GOT3 (cell line): ENCODE data around the gene UNC5B.

Experiments used
- DNase-seq: peaks from one replicate; lab custom pipeline; 2025; ENCODE audit warnings: mixed read lengths; lab: John Stamatoyannopoulos, UW

UNC5B gene

DNA sequence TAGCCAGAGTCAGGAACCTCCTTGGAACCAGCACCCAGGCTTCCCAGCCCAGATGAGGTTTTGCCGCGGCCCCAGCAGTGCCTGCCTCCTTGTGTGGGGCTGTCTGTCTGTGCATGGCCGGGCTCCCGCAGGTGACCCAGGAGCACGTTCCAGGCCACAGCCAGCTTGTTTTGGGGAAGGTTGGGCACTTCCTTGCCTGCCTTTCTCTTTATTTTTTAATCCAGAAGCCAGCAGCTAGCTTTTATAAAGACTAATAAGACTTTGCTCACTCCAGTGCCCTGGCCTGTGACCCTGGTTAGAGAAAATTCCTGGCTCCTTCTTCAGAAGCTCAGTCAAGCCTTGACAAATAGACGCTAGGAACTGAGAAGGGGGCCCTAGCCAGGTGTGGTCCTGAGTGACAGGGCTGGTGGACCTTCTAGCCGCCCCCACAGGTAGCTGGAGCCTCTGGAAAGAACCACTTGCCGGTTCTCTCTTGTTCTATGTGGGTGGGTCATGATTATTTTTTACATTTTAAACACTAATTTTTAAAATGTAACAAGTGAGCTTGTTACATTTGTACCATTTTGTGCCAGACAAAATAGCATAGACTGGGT, 107.5 kb downstream of the UNC5B start:
- DNase-seq, result no peak

DNA sequence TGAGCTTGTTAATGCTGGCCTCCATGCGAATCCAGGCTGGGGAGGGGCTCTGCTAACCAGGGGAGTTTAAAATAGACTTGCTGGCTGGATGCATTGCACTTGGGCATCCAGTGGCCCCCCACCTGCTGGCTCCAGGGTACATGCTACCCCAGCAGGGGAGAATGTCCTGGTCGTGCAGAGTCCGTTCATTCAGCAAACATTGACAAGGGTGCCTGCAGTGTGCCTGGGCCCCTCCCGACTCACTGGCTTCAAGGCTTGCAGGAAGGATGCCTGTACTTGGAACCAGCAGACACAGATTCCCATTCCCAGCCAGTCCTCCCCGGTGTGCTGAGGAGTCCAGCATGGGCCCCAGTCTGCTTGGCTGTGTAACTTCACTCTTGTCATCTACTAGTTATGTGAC, 108.2 kb downstream of the UNC5B start:
- no peak for DNase-seq

DNA sequence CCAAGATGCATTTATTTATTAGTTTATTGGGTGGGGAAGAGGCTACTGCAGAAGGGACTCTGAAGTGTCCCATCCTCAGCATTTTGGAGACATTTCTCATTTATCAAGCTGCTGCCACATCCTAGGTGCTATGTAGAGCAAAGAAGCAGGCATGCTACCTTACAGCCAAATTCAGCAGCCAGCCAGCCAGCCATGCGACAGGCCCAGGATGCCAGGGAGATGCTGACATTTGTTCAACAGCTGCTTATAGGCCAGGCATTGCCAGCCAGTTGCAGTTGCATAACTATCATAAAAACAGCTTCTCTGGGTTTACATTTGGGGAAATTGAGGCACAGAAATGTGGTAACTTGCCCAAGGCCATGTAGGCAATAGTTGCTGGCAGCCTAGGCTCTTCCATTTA, 109.0 kb downstream of the UNC5B start:
- no peak for DNase-seq

DNA sequence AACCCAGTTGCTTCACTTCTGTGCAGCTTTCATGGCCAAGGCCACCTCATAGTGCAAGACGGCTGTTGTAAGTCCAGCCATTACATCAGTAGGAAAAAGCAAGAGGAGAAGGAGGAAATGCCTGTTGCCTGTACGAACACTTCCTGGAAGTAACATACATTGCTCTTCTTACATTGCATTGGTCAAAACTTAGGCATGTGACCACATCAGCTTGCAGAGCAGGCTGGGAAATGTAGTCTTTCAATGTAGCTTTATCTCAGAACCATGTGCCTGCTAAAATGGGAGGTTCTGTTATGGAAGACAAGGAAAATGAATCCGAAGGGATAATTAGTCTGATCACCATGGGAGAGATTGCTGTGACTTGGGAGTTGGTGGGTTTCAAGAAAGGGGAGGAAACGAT, 111.0 kb downstream of the UNC5B start:
- DNase-seq, result no peak

DNA sequence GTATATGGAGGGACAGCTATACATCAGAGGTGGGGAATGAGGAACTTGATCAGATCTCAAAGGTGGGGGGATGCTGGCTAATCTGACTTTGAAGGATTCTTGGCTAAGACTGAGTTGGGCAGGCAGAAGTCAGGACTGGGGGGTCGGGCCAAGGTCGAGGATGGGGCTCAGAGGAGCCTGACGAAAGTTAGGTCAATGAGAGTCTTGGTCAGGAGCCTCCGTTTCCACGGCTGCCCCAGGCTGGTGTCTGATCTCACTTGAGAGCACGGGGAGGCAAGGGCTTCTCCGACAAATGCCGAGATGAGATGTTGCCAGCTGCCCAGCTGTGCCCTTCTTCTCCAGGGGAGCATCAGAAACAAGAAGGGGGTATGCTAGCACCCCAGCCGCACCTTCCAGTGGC, 112.4 kb downstream of the UNC5B start:
- no peak for DNase-seq

DNA sequence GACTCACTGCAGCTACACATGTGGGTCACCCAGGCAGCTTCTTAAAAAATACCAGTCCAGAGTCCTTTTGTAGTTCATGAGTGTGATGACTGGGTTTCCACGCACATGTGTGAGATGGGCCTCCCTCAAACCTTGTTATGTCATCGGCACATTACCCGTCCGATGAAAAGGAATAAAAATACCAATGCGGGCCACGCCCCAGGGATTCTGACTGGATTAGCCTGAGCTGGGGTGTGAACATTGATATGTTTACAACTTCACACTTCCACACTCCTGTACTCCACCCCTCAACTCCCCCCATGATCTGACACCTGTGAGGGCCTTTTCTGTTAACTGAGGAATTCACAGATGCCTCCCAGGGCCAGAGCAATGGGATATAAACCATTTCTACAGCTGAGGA, 112.9 kb downstream of the UNC5B start:
- DNase-seq, result no peak

DNA sequence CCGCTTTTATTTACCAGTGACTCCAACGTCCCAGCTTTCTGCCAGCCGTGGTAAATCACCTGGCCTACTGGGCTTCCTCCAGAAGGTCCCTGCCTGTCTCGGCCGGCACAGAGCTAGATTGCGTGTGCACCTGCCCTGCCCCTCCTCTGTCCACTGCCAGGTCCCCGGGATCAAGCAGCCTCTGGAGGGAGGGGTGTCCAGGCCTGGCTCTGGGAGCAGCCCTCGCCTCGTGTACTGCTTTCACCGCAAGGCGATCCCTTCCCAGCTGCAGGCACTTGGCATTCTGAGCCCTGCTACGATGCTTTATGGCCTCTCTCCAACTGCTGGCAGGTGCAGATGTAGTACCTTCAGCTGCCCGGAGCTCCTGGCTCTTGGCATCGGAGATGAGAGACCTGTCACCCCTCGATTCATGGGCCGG, 114.1 kb downstream of the UNC5B start:
- no peak for DNase-seq

DNA sequence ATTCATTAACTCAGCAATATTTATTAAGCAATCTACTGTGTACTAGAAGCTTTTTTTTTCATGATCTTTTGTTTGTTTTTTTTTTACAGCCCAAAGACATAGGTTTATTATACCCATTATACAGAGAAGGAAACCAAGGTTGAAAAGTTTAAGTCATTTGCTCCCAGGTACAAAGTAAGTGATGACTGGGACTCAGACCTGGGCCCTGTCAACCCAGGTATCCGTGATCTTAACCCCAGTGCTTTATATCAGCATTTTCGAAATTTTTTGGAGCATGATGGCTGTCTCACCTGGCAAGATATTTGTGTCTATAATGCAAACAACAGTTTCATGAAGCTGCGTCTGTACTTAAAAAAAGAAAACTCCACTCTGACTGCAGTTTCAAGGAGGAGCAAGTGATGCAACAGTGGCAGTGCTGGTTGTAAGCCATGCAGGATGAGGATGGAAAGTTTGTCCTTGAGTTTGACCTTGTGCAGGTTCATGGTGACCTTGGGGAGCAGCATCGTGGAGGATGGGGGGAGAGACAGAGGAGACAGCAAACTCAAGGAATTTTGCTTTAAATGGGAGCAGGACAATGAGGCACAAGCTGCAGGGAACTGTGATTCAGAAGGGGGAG, 118.5 kb downstream of the UNC5B start:
- DNase-seq, result no peak

DNA sequence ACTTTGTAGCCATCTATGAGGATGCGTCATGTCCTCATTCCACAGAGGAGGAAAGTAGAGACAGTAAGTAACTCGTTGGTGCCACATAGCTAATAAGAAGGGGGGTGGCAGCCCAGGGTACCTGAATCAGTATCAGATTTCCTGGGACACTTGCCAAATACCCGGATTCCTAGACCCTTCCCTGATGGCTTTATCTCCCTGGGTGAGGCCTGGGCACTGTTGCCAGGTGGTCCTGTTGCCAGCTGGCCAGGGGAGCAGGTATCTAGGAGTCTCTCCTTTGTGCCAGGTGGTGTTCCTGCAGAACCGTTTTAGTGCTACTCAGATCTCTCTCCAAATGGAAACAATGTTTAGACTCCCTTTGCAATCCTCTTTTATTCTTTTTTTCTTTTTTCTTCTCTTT, 119.4 kb downstream of the UNC5B start:
- no peak for DNase-seq

DNA sequence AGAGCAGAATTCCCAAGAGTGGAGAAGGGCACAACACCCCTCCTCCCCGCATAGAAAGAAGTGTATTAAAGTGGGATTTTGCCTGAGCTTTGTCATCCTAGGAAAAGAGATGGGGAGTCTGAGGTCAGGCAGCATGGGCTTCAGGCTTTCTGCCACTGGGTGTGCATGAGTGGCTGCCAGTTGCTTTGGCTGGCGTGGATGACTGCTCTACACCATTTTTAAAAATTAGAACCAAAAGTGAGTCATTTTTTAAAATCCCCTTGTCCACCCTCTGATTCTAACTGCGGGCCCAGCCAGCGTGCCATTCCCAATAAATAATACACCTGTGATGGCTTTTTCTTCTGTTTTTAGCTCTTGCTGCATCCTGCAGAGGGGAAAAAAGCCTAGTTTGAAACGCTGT, 120.1 kb downstream of the UNC5B start:
- DNase-seq, result no peak

DNA sequence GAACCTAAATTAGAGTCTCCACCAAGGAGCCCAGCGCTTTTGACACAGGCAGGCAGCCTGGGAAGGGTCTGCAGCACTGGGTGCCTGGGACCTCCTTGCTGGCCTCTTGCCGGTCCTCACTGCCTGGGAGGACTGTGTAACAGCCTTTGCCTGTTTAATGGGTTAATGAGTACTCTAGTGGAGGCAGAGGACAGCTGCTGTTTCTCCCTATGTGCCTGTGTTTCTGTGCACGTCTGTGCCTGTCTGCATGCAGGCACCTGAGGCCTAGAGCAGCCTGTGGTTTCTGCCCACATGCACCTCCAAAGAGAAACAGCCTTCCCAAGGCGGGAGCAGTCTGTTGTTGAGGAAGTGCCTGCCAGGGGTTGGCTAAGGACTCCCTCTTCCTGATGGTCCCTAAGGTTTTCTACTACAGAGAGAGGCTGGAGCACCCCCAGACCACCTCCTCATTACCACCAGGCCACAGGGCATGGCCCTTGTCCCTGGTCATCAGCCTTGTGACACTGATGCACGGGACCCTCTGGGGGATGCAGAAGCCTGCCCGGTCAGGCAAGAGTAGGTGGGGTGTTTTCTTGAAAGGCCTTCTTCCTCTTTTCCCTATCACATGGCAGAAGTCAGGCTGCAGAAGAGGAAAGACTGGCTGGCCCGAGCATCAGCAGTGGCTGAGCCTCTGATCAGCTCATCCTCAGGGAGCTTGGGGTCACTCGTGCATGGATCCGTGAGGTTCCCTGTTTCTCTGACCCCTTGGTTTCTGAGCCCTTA, 120.9 kb downstream of the UNC5B start:
- DNase-seq, result no peak

DNA sequence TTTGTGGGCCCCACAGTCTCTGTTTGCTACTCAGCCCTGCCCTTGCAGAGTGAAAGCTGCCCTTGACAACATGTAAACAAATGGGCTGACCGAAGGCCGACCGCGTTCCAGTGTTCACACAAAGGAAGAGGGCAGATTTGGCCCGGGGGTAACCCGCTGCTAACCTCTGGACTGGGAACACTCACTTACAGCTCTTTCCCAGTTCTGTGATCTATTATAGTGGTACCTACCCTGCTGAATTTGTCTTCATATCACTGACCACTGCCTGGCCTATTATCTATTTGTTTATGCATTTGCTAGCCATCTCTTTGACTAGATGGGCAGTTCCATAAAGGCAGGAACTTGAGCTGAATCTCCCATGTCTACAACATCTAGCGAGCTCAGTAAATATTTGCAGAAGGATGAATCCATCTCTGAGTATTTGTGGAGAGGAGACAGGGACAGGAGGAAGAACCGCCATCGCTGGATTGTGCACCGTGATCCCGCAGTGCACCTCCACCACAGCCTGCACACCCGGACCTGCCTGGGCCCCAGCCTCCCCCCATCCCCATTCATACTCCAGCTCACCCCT, 121.9 kb downstream of the UNC5B start:
- DNase-seq, result no peak

DNA sequence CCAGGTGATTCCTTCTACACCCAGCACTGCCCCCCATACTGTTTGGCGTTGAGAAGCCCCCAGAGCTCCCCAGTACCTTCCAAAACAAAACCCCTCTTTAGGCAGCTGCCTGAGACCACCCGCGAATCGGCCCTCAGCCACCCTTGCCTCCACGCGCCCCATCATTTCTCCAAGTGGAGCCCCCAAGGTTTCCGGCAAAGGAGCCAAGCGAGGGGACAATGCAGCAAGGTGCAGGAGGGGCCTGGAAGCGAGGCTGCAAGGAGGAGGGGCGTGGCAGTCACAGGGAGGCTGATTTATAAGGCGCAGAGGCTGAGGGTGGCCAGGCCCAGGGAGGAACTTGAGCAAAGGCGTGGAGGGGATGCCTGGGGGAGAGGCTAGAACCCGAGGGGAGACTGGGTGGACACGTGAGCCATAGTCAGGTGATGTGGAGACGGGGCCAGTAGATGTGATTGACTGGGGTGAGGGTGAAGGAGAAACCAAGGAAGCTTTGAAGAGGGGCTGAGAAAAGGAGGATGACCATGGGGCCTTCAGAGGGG, 122.9 kb downstream of the UNC5B start:
- DNase-seq, result no peak

DNA sequence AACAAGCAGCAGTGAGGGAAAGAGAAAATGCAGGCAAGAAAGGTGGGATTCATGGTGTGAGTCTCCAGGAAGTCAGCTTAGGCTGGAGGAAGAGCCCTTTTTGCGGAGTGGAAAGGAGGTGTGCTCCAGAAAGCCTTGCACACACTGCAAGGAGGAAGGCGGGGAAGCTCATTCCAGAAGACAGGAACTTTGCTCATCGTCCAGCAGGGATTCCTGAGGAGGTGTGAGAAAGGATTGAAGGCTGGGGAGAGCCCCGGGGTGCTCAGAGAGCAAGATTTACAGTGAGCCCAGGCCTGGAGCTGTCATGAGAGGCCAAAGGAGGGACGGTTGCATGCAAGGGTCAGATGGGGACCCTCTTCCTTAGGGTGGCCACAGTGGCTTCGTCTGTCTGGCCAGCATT, 124.3 kb downstream of the UNC5B start:
- DNase-seq, result no peak

DNA sequence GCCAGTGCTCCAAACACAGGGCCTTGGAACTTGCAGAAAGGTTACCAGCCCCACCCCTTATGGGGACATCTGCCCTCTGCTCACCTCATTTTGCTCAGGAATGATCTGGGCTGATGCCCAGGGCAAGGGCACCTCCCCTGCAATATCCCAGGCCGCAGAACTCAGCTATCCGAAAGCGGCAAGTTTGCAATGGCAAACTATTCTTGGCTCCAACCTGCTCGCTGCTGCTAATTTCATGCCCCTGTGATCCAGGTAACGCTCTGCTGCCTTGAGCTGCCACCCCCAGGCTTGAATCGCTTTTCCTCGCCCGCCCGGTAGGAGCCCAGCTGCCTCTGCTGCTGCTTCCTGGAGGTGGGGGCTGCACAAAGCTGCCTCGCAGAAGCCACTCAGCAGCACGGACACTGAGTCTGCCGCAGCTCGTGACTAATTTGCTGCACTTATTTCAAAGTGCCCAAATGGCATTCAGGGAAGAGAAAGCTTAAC, 124.9 kb downstream of the UNC5B start:
- no peak for DNase-seq

DNA sequence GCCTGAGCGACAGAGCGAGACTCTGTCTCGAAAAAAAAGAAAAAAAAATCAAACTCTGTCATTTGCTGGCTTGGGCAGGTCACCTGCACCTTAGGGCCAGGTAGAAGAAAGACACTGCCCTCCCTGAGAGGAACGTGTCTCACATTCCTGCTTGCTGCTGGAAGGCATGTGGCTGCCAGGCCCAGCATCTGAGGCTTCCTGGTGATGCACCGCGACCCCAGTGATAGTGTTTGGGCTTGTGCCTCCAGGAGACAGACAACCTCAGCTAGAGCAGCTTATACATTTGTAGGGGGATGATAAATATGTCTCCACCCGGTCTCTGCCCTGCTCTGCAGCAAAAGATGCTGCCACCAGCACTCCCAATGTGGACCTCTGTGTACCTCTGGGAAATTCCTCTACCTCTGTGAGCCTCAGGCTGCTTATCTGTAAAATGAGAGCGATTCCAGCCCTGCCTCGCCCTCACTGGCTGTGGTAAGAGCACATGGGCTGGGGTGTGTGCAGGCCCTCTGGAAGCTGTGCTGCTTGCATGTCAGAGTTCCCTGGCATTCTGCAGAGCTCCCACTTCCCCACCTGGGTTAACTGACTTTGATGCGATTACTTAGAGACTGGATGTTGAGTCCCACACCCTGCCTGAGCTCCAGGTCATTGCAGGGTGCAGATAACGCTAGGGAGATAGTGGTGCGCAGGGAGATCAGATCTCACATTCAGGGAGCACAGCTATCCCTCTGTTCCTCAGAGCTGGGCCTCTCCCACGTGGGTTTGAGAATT, 126.5 kb downstream of the UNC5B start:
- no peak for DNase-seq

DNA sequence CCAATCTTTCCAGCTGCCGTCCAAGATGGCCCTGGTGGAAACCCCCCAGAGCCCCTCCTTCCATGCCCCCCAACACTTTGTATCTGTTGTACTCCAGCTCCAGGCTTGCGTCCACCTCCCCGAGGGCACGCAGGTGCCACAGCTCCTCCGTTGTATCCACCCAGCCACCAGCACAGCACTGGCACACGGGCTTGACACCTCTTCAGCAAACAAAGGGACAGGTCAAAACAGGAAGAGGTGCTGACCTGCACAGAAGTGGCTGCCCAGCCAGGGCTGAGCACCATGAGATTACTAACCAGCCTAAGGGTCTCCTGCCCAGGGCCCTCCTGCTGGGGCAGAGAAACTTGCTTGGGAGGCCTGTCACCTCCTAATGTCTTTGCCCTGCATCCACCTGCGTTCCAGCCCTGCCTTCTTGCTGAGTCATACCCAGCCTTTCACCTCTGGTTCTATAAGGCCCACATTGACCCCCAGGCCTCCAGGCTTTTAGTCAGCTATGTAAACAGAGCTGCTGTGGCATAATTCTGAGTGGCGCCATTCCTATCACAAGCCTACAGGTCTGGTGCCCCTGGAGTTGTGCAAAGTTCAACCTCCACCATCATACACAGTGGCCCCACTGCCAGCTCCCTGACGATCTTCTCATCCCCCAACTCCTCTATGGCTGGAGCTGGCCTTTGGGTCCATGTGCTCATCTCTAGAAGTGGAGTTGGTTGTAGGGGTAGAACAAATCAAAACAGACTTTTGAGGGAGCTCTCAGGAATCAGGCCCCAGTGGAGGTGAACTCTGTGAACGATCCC, 127.6 kb downstream of the UNC5B start:
- DNase-seq, result no peak

DNA sequence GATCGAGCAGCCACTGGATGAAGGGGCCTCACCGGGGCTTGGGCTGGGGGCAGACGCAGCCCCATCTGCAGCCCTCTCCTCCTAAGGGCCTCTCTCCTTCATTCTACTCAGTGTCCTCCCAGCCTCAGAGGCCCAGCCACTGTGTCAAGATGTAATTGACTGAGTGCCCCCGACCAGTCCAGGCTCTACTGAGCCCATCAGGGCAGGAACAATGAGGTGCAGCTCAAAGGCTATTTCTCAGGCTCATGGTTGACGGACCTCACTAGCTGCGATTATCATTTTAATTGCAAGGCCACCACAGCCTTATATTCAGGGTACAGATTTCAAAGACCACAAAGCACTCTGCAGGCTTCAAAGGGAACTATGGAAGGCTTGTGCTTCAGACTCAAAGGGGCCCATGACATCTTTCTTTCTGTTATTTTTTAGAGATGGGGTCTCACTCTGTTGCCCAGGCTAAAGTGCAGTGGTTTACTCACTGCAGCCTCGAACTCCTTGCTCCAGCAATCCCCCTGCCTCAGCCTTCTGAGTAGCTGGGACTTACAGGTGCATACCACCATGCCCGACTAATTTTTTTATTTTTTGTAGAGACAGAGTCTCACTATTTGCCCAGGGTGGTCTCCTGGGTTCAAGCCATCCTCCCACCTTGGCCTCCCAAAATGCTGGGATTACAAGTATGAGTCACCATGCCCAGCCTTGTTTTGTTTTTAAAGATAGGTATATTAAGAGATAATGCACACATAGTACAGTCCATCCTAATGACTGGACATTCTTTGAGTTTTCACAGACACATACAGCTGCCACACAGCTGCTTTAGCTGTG, 130.4 kb downstream of the UNC5B start:
- no peak for DNase-seq

DNA sequence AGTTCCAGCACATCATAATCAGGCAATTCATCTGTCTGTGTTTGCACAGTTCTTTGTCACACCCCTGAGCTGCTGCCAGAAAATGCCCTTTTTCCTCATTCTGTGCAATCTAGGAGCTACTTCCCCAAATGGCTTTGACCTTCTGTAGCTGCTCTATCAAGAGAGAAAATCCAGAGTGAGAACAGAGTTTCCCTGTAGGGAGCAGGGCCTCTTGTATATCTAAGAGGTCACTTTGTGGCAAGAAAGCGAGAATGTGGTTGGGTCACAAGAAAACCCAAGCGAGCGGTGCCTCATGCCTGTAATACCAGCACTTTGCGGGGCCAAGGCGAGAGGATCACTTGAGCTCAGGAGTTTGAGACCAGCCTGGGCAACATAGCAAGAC, 131.0 kb downstream of the UNC5B start:
- DNase-seq, result no peak

DNA sequence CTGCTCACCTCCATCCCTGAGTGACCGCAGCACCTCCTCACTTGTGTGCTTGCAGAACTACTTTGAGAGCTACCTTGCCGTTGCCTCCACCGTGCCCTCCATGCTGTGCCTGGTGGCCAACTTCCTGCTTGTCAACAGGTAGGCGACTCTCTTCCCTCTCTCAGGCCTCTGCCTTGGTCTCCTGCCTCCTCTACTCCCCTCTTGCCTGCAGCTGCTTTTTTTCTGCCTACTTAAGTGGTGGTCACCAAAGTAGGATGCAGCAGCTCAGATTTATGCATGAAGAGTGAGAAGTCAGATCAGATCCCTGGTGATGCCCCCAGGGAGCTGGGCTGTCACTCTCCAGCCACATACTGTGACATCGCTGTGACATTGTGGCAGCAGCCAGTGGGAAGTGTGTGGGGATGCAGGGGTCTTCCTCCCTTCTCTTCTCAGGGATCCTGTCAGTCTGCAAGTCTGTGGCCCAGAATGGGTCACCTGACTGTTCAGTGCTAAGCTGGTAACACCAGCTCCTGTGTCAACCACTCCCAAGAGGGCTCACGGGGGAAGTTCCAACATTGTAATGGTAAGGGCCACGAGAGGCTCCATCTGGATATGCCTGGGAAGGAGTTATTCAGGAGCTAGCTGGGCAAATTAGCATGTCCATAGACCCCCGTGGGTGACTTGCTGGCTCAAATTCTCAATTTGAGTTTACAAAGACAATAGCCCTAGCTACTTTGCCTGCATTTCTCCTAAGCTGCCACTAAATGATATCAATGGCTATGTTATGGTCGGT, 132.0 kb downstream of the UNC5B start:
- no peak for DNase-seq
